Stimulated activated CD8-positive, alpha-beta memory T cell treated with anti-CD3 and anti-CD28 coated beads, Interleukin-12 subunit alpha, Interleukin-12 subunit beta, amount 100 ng/mL, for 24 hours (primary cell): ENCODE data around the gene TBCC.

Experiments
- DNase-seq: peaks from one replicate; pipeline ENCODE4 v3.0.0-alpha.2; 2020; ENCODE audit errors: extremely low read depth

TBCC gene

GRCh38 chr6:42696526-42697267 lies 49.2 kb downstream of the TBCC start:
- no peak for DNase-seq

GRCh38 chr6:42694586-42694985 lies 51.3 kb downstream of the TBCC start:
- no peak for DNase-seq
